ENCODE measurements around the gene SLC23A1.
"Not testable (repeated sequence)": the region's sequence is repeated elsewhere in the genome, so short reads cannot be mapped to it uniquely, and the experiment has no call there.

Gene SLC23A1

GRCh38 chr5:139383275-139383992 is at the start of gene SLC23A1:
TSS of gene SLC23A1 (minus strand) at chr5:139383297. CDS start at chr5:139383253, 44 bp downstream.
- DNase-seq = no peak

GRCh38 chr5:139431706-139432105 is 48.6 kb upstream of the SLC23A1 start:
- DNase-seq = no peak

- DNase-seq = no peak
These were observed 46.9 kb upstream of the SLC23A1 start for GRCh38 chr5:139430015-139430414.

- DNase-seq = no peak
These were observed 43.2 kb upstream of the SLC23A1 start for GRCh38 chr5:139426203-139426885.

- DNase-seq = no peak
These were observed 42.4 kb upstream of the SLC23A1 start for GRCh38 chr5:139425497-139425896.

GRCh38 chr5:139422307-139422893 is 39.3 kb upstream of the SLC23A1 start:
- peak; percentile 49 for DNase-seq

GRCh38 chr5:139419226-139420192 is 36.4 kb upstream of the SLC23A1 start:
- DNase-seq = no peak

GRCh38 chr5:139418793-139419192 is 35.7 kb upstream of the SLC23A1 start:
- no peak for DNase-seq

- DNase-seq = no peak
These were observed 34.1 kb upstream of the SLC23A1 start for GRCh38 chr5:139417214-139417613.

GRCh38 chr5:139416651-139417050 is 33.6 kb upstream of the SLC23A1 start:
- no peak for DNase-seq

- no peak for DNase-seq
These were observed 32.8 kb upstream of the SLC23A1 start for GRCh38 chr5:139415869-139416268.

- DNase-seq = no peak
These were observed 32.2 kb upstream of the SLC23A1 start for GRCh38 chr5:139415221-139415861.

GRCh38 chr5:139414581-139415130 is 31.6 kb upstream of the SLC23A1 start:
- no peak for DNase-seq

GRCh38 chr5:139413963-139414362 is 30.9 kb upstream of the SLC23A1 start:
- no peak for DNase-seq

- no peak for DNase-seq
These were observed 30.1 kb upstream of the SLC23A1 start for GRCh38 chr5:139413153-139413552.

GRCh38 chr5:139410993-139411828 is 28.1 kb upstream of the SLC23A1 start:
- no peak for DNase-seq

GRCh38 chr5:139410121-139410992 is 27.3 kb upstream of the SLC23A1 start:
- no peak for DNase-seq

- not testable (repeated sequence) for DNase-seq
These were observed 26.0 kb upstream of the SLC23A1 start for GRCh38 chr5:139409116-139409515.

- DNase-seq = no peak
These were observed 25.1 kb upstream of the SLC23A1 start for GRCh38 chr5:139408191-139408590.

- no peak for DNase-seq
These were observed 24.4 kb upstream of the SLC23A1 start for GRCh38 chr5:139407517-139407916.

Measured in NCI-H1092 (cell line).